Esophagus muscularis mucosa (tissue), 4 donors: ENCODE data around the gene KLHL21. TPM values are rescaled to one million over a fixed set of nuclear protein-coding genes. Genes with fewer than 3 reads are reported as not detected.

ENCODE experiments used
- DNase-seq: peaks from one replicate; pipeline ENCODE4 v3.0.0-alpha.2; 2017; ENCODE audit errors: extremely low spot score
- H3K27ac ChIP-seq, 4 donors: fragments of 200-600 bp; sonication (generic); replicated peaks in 1 of 4; 1 replicate in 3 of 4; 2 replicates in 1 of 4; pipeline ENCODE4 v1.5.1; 2016 to 2019; ENCODE audit warnings: mild to moderate bottlenecking in 1 of 4
- H3K27me3 ChIP-seq, 4 donors: fragments of 200-600 bp; sonication (generic); one replicate each; pipeline versions ENCODE4 v1.5.1 to v1.6.0; 2016 to 2019
- H3K36me3 ChIP-seq, 4 donors: fragments of 200-600 bp; sonication (generic); one replicate each; pipeline ENCODE4 v1.5.1; 2016 to 2019
- H3K4me1 ChIP-seq, 4 donors: fragments of 200-600 bp; sonication (generic); one replicate each; pipeline ENCODE4 v1.5.1; 2016 to 2019
- H3K4me3 ChIP-seq, 4 donors: fragments of 200-600 bp; sonication (generic); 1 replicate in 2 of 4; 2 replicates in 2 of 4; pipeline ENCODE4 v1.5.1; 2016 to 2019; ENCODE audit warnings: mild to moderate bottlenecking in 4 of 4, moderate library complexity in 1 of 4
- H3K9me3 ChIP-seq, 4 donors: fragments of 200-600 bp; sonication (generic); 1 replicate in 3 of 4; 2 replicates in 1 of 4; pipeline ENCODE4 v1.5.1; 2016 to 2019
- EP300 ChIP-seq: sonication (generic); formaldehyde crosslinking; IDR thresholded peaks from one replicate; pipeline ENCODE4 v1.6.1; 2017; ENCODE audit warnings: antibody characterized with exemption
- POLR2A ChIP-seq: fragments of 450-650 bp; IDR thresholded peaks from one replicate; pipeline ENCODE4 v1.6.1; 2017; ENCODE audit warnings: antibody characterized with exemption, moderate library complexity, mild to moderate bottlenecking, low read depth
- POLR2AphosphoS5 ChIP-seq, 2 donors: sonication (generic); formaldehyde crosslinking; IDR thresholded peaks; one replicate each; pipeline ENCODE4 v1.6.1; 2017; ENCODE audit warnings: antibody characterized with exemption in 2 of 2
- WGBS: methylation state at CpG from one replicate; pipeline ENCODE4 v1.1.5; 2018; 5-methylcytosine and 5-hydroxymethylcytosine counted together
- intact Hi-C: fragments of 100-400 bp; cut with DNase I; formaldehyde crosslinking; loops from one replicate; pipeline ENCODE4 v1.15.1; 2023
- total RNA-seq, 4 donors: library from RNA; depleted of rRNA; stranded (reverse); fragments of >200 nt; gene quantifications; one replicate each; pipeline versions ENCODE4 v1.1.0 to v1.2.1, GENCODE V29; 2016
- TF ChIP-seq, protein P1 (sequence below), 3 experiments: fragments of 200-600 bp in 2 of 3; fragments of 450-650 bp in 1 of 3; sonication (generic) in 2 of 3; IDR thresholded peaks; one replicate each; pipeline ENCODE4 v1.5.1; 2017 to 2019; ENCODE audit warnings: antibody characterized with exemption in 3 of 3, mild to moderate bottlenecking in 2 of 3, moderate library complexity in 1 of 3

Gene KLHL21
- total RNA-seq, 4 donors from 2014 or later = 98.4 to 184 (median 130) TPM

DNA sequence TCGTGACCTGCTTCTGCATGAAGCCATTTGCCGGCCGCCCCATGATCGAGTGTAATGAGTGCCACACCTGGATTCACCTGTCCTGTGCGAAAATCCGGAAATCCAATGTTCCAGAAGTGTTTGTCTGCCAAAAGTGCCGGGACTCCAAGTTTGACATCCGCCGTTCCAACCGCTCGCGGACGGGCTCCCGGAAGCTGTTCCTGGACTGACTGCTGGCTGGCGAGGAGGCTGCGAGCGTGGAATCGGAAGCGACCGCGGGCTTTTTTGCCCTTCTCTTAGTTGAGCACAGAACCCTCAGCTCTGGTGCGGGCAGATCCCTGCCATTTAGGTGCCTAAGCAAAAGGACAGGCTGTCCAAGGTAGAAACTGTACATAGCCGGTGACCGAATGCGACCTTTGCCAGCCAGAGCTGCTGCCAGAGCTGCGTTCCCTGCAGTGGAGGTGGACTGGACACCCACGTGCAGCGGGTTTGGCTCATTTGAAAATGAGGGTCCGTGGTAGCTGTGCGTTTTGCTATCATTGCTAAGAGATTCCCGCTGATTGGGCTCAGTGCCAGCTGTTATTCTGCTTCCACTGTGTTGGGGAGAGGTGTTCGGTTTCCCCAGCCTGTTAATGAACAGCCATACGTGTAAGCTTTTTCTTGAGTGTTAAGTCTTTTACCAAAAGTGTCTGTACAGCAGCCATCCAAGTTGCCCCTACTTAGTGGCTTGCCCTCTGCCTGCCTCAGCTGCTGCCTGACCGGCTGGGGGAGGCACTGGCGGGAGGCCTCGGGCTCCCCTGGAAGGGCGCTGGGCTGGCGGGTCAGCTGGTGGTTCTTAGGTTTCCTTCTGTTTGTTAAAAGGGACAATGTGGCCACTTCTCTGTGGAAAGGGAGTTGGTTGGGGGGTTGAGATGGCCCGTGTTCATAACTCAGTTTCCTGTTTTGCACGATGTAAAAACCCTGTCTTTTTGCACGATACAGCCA lies 19.0 kb upstream of the KLHL21 start:
- TF ChIP-seq, protein P1, sequence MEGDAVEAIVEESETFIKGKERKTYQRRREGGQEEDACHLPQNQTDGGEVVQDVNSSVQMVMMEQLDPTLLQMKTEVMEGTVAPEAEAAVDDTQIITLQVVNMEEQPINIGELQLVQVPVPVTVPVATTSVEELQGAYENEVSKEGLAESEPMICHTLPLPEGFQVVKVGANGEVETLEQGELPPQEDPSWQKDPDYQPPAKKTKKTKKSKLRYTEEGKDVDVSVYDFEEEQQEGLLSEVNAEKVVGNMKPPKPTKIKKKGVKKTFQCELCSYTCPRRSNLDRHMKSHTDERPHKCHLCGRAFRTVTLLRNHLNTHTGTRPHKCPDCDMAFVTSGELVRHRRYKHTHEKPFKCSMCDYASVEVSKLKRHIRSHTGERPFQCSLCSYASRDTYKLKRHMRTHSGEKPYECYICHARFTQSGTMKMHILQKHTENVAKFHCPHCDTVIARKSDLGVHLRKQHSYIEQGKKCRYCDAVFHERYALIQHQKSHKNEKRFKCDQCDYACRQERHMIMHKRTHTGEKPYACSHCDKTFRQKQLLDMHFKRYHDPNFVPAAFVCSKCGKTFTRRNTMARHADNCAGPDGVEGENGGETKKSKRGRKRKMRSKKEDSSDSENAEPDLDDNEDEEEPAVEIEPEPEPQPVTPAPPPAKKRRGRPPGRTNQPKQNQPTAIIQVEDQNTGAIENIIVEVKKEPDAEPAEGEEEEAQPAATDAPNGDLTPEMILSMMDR (IDR thresholded peaks at IDR 0.05) = no peak
- TF ChIP-seq EP300 (no peak), POLR2A (no peak), POLR2AphosphoS5 (IDR thresholded peaks at IDR 0.05) (no peak)
- no peak for DNase-seq
- no peak overlapping the region for H3K4me3 ChIP-seq
- H3K27ac ChIP-seq = peak overlapping the region; percentile 7 to 92 (median 71)
- no peaks in the 10 kb centered on the region for H3K27me3 ChIP-seq
- peaks cover 17 to 56% (median 43%) of the 10 kb centered on the region in 4 donors for H3K4me1 ChIP-seq
- no peaks in the 10 kb centered on the region for H3K9me3 ChIP-seq
- 91% methylated on average over 15 of the region's 41 CpGs for WGBS
- intact Hi-C loops = no loop called here
- H3K36me3 ChIP-seq = peaks cover 30 to 71% (median 49%) of the 10 kb centered on the region in 4 donors

DNA sequence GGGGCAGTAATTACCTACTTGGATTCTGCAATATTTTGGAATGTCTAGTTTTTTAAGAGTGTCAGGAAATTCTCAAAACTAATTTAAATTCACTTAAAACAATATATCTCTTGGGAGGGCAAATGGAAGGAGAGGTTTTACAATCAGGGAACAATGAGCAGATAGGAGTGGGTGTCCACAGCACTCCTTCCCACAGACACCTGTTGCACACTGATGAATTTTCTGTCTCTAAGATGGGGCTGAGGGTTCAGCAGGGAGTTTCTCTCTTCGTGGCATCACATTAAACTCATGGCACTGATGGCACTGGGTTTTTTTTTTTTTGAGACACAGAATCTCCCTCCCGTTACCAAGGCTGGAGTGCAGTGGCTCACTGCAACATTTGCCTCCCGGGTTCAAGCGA lies 16.4 kb upstream of the KLHL21 start:
- Histone ChIP-seq H3K27me3 (no peaks in the 10 kb centered on the region), H3K27ac (no peak overlapping the region), H3K4me1 (peaks cover 10 to 51% (median 40%) of the 10 kb centered on the region in 4 donors), H3K4me3 (no peak overlapping the region), H3K36me3 (peaks cover 30 to 71% (median 49%) of the 10 kb centered on the region in 4 donors), H3K9me3 (no peaks in the 10 kb centered on the region)
- WGBS = 65% methylated on average over 4 of the region's 4 CpGs
- no peak for TF ChIP-seq POLR2AphosphoS5 (IDR thresholded peaks at IDR 0.05)
- TF ChIP-seq, protein P1 (IDR thresholded peaks at IDR 0.05) = no peak
- TF ChIP-seq EP300 = no peak
- TF ChIP-seq POLR2A = no peak
- intact Hi-C loops = no loop called here
- no peak for DNase-seq

DNA sequence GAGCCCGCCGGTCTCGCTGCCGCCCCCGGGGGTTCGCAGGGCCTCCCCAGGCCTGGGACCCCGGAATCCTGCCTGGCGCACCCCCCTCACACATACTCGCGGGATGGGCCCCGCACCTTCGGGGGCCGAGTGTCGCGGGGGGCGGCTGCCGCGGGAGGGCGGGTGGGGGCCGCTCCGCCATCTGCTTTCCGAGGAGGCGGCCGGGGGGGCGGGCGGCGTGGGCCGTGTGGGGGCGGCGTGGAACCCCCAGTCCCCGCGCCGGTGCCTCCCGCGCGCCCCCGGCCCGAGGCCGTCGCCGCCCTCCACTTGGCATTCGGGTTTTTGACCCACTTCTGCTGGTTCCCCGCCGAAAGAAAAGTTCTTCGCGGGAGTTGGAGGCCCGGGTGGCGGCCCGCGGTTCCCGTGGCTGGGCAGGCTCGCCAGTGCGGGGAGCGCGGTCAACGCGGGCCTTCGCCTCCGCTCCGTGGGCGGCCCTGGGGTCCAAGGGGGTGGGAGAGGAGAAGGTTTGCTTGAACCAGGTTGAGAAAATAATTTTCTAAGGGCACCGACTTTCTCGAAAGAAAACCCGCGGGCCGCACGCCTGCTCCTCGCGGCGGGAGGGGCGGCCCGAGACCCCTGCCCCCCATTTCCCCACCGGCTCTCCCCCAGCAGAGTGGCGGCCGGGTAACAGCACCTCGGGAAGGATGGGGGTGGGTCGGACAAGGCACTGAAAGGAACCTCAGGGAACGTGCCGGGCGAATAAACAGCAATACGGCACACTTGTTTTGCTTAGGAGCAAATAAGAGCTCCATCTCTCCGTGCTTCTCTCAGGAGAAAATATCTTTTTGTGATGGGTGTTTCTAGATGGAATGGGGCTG lies 12.5 kb upstream of the KLHL21 start:
- intact Hi-C loops = no loop called here

More for the DNA sequence above, 12.5 kb upstream of the KLHL21 start:
- no peak for DNase-seq
- Histone ChIP-seq H3K27me3 (no peaks in the 10 kb centered on the region), H3K9me3 (no peaks in the 10 kb centered on the region), H3K4me3 (peak overlapping the region; percentile 91 to 100 (median 98)), H3K36me3 (peaks cover 8 to 33% (median 19%) of the 10 kb centered on the region in 4 donors), H3K27ac (peak overlapping the region; percentile 94 to 100 (median 99)), H3K4me1 (peaks cover 25 to 58% (median 55%) of the 10 kb centered on the region in 4 donors)
- TF ChIP-seq, protein P1 (IDR thresholded peaks at IDR 0.05) = no peak
- TF ChIP-seq EP300 = no peak
- under 1% methylated on average over 23 of the region's 82 CpGs for WGBS
